ENCODE measurements around the gene PLXDC2. TPM values are rescaled to one million over a fixed set of nuclear protein-coding genes. Genes with fewer than 3 reads are reported as not detected.

The PLXDC2 gene
- polyA plus RNA-seq, 1 of the 3 experiments (the other 2 are of a cell fraction), result 2.5 TPM

DNA sequence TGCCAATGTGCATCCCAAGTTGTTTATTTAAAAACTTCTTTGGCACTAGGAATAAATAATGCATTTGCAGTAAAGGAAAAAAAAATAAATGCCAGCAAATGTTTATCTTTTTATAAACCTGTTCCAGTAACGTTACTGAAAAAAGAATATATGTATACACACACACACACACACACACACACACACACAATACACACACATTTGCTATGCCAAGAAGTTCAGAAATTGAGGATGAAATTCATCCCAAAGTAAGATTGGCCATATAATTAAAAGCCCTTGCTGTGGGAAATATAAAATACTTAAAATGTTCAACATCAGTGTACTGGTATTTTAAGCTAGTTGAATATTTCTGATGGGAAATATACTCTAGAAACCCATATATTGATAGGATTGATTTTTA, 2.6 kb downstream of the PLXDC2 start (continued):
- TF ChIP-seq, protein P1, sequence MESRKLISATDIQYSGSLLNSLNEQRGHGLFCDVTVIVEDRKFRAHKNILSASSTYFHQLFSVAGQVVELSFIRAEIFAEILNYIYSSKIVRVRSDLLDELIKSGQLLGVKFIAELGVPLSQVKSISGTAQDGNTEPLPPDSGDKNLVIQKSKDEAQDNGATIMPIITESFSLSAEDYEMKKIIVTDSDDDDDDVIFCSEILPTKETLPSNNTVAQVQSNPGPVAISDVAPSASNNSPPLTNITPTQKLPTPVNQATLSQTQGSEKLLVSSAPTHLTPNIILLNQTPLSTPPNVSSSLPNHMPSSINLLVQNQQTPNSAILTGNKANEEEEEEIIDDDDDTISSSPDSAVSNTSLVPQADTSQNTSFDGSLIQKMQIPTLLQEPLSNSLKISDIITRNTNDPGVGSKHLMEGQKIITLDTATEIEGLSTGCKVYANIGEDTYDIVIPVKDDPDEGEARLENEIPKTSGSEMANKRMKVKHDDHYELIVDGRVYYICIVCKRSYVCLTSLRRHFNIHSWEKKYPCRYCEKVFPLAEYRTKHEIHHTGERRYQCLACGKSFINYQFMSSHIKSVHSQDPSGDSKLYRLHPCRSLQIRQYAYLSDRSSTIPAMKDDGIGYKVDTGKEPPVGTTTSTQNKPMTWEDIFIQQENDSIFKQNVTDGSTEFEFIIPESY (IDR thresholded peaks at IDR 0.05; ENCODE audit: borderline replicate concordance, low read depth), result no peak
- TF ChIP-seq MXI1 (IDR thresholded peaks at IDR 0.05; ENCODE audit: low read depth, low read length), result no peak
- no peak for TF ChIP-seq TEAD4 (IDR thresholded peaks at IDR 0.05; ENCODE audit: borderline replicate concordance, insufficient read depth)
- no peak for TF ChIP-seq FOSL2 (IDR thresholded peaks at IDR 0.05; ENCODE audit: borderline replicate concordance, low read depth)
- no peak for TF ChIP-seq YY1 (IDR thresholded peaks at IDR 0.05; ENCODE audit: low read depth)
- TF ChIP-seq, protein P2, sequence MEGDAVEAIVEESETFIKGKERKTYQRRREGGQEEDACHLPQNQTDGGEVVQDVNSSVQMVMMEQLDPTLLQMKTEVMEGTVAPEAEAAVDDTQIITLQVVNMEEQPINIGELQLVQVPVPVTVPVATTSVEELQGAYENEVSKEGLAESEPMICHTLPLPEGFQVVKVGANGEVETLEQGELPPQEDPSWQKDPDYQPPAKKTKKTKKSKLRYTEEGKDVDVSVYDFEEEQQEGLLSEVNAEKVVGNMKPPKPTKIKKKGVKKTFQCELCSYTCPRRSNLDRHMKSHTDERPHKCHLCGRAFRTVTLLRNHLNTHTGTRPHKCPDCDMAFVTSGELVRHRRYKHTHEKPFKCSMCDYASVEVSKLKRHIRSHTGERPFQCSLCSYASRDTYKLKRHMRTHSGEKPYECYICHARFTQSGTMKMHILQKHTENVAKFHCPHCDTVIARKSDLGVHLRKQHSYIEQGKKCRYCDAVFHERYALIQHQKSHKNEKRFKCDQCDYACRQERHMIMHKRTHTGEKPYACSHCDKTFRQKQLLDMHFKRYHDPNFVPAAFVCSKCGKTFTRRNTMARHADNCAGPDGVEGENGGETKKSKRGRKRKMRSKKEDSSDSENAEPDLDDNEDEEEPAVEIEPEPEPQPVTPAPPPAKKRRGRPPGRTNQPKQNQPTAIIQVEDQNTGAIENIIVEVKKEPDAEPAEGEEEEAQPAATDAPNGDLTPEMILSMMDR (IDR thresholded peaks at IDR 0.05), result no peak
- TF ChIP-seq CHD2 (IDR thresholded peaks at IDR 0.05; ENCODE audit: low read length, partially characterized antibody), result no peak
- no peak for TF ChIP-seq TAF1 (IDR thresholded peaks at IDR 0.05; ENCODE audit: borderline replicate concordance, low read depth, low read length)

DNA sequence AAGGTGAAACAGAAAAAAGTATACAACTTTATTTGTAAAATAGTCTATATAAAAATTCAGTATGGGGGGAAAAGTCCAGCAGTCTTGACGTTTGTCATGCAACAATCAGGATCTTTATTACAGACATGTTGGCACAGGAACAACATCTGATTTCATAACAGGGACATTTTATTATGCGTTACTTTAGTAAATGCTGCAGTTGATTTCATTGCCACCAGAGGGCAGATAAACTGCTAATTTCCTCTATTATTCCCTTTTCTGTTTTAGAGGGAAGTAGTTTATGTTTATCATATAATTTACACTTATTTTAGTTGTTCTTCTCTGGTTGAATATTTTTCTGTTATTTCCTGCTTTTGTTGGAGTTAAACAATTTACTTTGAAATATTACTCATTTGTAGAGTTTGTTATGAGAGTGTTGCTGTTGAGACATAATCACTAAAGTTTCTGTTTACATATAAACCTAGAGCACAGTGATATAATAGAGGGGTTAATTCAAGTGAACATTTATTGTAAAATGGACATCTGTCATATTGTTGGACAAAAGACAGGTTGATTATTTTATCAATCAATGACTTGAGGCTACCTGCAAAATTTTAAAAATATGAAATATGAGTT, 3.3 kb downstream of the PLXDC2 start:
- WGBS (ENCODE audit: low lambda C conversion rate), result 5% methylated on average over 2 of the region's 2 CpGs
- Histone ChIP-seq H2AFZ (ENCODE audit: low read depth) (no peak overlapping the region), H3K9ac (no peak overlapping the region), H3F3A (replicated peaks; ENCODE audit: insufficient read depth) (peaks cover 16% of the 10 kb centered on the region), H3K27me3 (ENCODE audit: insufficient read depth) (peaks cover 20% of the 10 kb centered on the region), H3K9me2 (no peaks in the 10 kb centered on the region), H3K4me1 (ENCODE audit: control insufficient read depth in 1 of 2, insufficient read depth in 2 of 2, low read depth in 1 of 2, low read length in 1 of 2) (peaks cover 0 to 16% of the 10 kb centered on the region in 2 experiments; a peak in 3 of 4 replicates), H3K36me3 (replicated peaks in 1 of 2; ENCODE audit: control insufficient read depth in 1 of 2, insufficient read depth in 2 of 2, low read length in 1 of 2) (no peaks in the 10 kb centered on the region), H3K4me2 (no peak overlapping the region), H4K20me1 (ENCODE audit: insufficient read depth) (no peaks in the 10 kb centered on the region), H3K27ac (ENCODE audit: low read depth in 2 of 2, low read length in 1 of 2) (no peak overlapping the region), H3K4me3 (ENCODE audit: low read depth in 2 of 2, low read length in 1 of 2) (peak overlapping the region in 1 of 2 experiments; percentile 1; a peak in 1 of 4 replicates), H3K9me3 (no peaks in the 10 kb centered on the region), H3K79me2 (ENCODE audit: insufficient read depth) (no peaks in the 10 kb centered on the region)
- CTCF ChIA-PET, result interaction anchor here (0.6 to 2.0 kb wide), 13 partner anchors 9 to 1067 kb away, joined by 3 to 11 read pairs (median 3); no protein-coding TSS in a partner anchor
- POLR2A ChIA-PET, result no interaction called here
- DNase-seq, result peak; percentile 66
- TF ChIP-seq GABPA (IDR thresholded peaks at IDR 0.05; ENCODE audit: low read depth) (no peak), RFX5 (IDR thresholded peaks at IDR 0.05; ENCODE audit: low read length) (no peak), RCOR1 (IDR thresholded peaks at IDR 0.05; ENCODE audit: low read length) (peak; percentile 32; the same call in 1 of the 2 replicates), RAD21 (IDR thresholded peaks at IDR 0.05; ENCODE audit: low read length) (peak; percentile 77), SMC3 (IDR thresholded peaks at IDR 0.05; ENCODE audit: low read depth, low read length) (peak; percentile 82), FOXM1 (IDR thresholded peaks at IDR 0.05; ENCODE audit: low read depth) (no peak)
- TF ChIP-seq, protein P2 (IDR thresholded peaks at IDR 0.05), result peak; percentile 92
- TF ChIP-seq, protein P3, sequence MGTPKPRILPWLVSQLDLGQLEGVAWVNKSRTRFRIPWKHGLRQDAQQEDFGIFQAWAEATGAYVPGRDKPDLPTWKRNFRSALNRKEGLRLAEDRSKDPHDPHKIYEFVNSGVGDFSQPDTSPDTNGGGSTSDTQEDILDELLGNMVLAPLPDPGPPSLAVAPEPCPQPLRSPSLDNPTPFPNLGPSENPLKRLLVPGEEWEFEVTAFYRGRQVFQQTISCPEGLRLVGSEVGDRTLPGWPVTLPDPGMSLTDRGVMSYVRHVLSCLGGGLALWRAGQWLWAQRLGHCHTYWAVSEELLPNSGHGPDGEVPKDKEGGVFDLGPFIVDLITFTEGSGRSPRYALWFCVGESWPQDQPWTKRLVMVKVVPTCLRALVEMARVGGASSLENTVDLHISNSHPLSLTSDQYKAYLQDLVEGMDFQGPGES (IDR thresholded peaks at IDR 0.05; ENCODE audit: low read depth, low read length), result no peak

Data from SK-N-SH (cell line).